Subcutaneous adipose tissue (tissue), 4 donors: ENCODE measurements around the gene ADAMTSL3. TPM values are rescaled to one million over a fixed set of nuclear protein-coding genes. Genes with fewer than 3 reads are reported as not detected.

ENCODE experiments used
- total RNA-seq, 4 donors: library from RNA; depleted of rRNA; stranded (reverse); fragments of >200 nt; gene quantifications; one replicate each; pipeline ENCODE4 v1.1.0, GENCODE V29; 2016
- TF ChIP-seq, protein P1 (sequence below): fragments of 450-650 bp; IDR thresholded peaks from one replicate; pipeline ENCODE4 v1.5.1; 2016; ENCODE audit warnings: low read depth, mild to moderate bottlenecking, control low read depth, antibody characterized with exemption, moderate library complexity

The ADAMTSL3 gene
- total RNA-seq, 4 donors from 2014 or later, result 1.5 to 4.0 (median 2.3) TPM

DNA sequence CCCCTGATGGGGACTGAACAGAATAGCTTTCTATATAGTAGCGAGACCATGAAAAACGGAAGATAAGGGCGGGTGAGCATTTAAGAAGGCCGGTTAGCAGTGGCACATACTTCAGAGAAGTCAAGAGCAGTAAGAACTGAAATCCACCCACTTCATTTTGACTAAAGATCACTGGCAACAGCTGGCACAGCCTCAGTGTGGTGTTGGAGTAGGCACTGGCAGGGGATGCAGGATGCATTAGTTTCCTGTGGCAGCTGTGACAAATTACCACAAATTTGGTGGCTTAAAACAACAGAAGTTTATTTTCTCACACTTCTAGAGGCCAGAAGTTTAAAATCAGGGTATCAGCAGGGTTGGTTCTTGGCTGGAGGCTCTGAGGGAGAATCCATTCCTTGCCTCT is 176.5 kb downstream of the ADAMTSL3 start:
- TF ChIP-seq, protein P1, sequence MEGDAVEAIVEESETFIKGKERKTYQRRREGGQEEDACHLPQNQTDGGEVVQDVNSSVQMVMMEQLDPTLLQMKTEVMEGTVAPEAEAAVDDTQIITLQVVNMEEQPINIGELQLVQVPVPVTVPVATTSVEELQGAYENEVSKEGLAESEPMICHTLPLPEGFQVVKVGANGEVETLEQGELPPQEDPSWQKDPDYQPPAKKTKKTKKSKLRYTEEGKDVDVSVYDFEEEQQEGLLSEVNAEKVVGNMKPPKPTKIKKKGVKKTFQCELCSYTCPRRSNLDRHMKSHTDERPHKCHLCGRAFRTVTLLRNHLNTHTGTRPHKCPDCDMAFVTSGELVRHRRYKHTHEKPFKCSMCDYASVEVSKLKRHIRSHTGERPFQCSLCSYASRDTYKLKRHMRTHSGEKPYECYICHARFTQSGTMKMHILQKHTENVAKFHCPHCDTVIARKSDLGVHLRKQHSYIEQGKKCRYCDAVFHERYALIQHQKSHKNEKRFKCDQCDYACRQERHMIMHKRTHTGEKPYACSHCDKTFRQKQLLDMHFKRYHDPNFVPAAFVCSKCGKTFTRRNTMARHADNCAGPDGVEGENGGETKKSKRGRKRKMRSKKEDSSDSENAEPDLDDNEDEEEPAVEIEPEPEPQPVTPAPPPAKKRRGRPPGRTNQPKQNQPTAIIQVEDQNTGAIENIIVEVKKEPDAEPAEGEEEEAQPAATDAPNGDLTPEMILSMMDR, result no peak

DNA sequence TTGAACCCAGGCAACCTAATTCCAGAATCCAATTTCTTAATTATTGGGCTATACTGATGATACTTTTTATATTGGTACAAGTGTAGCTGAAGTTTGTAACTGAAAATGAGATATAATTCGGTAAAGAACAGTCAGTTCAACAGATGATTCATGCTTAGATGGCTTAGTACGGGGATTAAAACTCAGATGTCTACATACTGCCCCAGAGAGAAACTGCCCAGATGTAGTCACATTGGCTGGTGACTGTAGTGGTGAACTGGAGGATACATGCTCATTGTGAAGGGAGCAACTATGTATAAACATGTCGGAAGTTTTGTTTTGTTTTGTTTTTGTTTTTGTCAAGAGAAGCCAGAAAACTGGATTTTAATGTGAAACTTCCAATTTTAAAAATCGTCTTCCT is 179.6 kb downstream of the ADAMTSL3 start:
- TF ChIP-seq, protein P1, result no peak

DNA sequence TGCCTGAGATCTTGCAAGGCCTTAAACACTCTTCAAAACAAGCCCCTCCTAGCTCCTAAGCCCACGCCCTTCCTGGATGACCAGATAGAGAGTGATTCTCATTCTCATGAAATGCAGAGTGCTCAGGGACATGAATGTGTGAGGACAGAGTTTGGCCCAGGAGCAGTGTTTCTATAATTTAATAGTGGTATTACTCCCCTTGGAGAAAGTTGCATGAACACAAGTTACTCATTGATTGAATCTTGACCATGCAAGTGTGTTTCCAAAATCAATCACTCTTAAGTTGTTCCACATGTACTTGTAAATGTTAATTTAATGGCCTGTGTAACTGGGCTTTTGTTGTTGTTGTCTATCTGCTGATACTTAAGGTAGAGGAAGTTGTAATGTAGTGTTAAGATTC is 181.6 kb downstream of the ADAMTSL3 start:
- TF ChIP-seq, protein P1, result no peak

DNA sequence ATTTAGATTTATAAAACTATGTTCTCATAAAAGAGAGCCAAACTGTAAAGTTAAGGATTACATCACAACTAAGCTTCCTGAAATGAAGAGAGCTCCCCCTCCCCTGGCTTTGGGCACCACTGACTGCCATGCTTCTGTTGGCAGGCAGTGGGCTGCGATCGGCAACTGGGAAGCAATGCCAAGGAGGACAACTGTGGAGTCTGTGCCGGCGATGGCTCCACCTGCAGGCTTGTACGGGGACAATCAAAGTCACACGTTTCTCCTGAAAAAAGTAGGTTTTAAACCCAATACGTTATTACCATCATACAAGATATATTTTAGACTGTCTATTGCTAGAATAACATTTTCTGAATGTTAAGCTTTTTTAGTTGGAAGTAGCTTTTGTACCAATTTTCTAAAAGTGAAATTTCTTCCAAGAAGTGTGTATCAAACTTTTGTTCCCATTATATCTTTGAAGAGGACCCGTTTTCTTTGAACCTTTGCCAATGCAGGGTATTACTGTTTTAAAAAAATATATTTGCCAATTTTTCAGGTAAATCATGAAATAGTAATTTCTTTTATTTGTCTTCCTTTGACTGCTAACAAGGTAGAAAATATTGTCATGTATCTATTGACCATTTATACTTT is 184.1 kb downstream of the ADAMTSL3 start:
- TF ChIP-seq, protein P1, result no peak

DNA sequence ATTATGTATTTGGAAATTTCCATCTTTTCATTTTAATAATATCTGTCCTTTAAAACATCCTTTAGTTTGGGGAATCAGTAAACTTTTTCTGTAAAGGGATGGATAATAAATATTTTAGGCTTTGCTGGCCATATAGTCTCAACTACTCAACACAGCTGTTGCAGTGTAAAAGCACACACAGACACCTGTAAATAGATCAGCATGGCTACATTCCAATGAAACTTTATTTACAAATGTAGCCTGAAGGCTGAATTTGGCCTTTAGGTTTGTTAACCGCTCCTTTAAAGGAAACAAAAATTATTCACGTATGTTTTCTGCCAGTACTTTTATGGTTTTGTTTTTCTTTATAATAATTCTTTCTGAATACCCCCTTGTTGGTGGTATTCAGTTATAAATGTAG is 184.8 kb downstream of the ADAMTSL3 start:
- TF ChIP-seq, protein P1, result no peak

DNA sequence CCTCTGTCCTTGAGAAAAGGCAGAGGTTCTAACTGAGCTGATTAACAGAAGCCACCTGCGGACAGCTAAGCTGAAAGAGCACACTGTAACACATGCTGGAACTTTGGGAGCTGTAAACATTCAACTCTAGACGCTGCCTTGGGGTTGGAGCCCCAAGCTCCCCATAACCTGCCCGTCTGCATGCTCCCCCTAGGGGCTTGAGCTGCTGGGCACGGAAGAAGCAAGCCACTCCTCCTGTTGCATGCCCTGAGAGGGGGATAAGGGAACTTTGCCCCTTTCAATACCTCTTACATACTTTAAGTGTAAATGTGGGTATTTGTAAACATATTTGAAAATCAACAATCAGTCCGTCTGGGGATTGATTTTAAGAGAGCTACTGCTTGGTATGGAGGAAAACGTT is 188.4 kb downstream of the ADAMTSL3 start:
- TF ChIP-seq, protein P1, result no peak

DNA sequence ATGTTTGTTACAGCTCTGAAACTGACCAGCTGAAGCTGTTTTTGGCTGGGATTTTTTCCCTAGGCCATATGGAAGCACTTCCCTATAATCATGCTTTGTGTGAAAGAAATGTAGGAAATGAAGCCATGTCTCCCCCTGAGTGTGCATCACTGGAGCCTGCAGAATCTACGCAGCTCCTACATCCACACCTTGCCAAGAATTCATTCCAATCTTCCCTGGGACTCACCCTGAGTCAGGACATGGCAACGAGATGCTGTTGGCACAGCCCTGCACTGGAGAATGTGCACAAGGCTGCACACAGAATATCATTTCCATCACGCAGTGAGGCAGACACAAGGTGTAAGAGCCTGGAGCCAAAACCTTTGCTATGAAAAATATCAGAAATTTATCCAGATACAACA is 189.5 kb downstream of the ADAMTSL3 start:
- TF ChIP-seq, protein P1, result no peak
